Measurements from ENCODE around the gene TTYH3.

The TTYH3 gene

DNA sequence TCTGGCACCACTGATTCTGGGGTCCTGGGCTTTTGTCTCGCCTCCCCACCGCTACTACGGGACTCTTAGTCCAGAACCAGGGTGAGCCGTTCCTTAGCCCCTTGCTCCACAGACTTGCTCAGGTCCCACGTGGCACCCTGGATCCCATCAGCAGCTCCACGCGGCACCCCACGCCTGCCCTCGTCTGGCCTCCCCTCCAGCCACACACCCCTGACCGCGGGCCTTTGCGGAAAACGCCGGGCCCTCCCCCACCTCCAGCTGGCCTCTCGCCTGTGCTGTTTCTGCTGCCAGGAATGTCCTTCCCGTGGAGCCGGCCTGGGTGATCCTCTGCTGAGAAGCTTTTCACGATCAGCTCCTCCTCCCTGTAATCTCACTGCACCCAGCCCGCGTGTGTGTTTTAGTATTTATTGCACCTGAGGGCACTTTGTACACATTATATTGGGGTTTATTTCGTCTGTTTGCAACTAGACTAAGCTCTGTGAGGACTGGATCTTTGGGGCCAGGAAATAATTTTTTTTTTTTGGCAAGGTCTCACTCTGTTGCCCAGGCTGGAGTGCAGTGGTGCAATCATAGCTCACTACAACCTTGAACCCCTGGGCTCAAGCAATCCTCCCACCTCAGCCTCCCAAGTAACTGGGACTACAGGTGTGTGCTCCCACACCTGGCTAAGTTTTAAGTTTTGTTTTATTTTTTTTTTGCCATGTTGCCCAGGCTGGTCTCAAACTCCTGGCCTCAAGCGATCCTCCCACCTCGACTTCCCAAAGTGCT lies 10.5 kb upstream of the TTYH3 start:
- Histone ChIP-seq H3K4me1 (ENCODE audit: control insufficient read depth, insufficient read depth, low read length) (peaks cover 19% of the 10 kb centered on the region), H3K9me3 (ENCODE audit: control insufficient read depth, insufficient read depth, low read length) (no peaks in the 10 kb centered on the region), H3K27ac (ENCODE audit: low read depth, low read length) (peak overlapping the region; percentile 63), H3K9ac (ENCODE audit: low read depth, low read length) (no peak overlapping the region), H3K27me3 (ENCODE audit: control insufficient read depth, insufficient read depth, low read length) (no peaks in the 10 kb centered on the region), H3K4me3 (ENCODE audit: low read depth, low read length) (no peak overlapping the region), H3K36me3 (ENCODE audit: control insufficient read depth, insufficient read depth, low read length) (no peaks in the 10 kb centered on the region)

DNA sequence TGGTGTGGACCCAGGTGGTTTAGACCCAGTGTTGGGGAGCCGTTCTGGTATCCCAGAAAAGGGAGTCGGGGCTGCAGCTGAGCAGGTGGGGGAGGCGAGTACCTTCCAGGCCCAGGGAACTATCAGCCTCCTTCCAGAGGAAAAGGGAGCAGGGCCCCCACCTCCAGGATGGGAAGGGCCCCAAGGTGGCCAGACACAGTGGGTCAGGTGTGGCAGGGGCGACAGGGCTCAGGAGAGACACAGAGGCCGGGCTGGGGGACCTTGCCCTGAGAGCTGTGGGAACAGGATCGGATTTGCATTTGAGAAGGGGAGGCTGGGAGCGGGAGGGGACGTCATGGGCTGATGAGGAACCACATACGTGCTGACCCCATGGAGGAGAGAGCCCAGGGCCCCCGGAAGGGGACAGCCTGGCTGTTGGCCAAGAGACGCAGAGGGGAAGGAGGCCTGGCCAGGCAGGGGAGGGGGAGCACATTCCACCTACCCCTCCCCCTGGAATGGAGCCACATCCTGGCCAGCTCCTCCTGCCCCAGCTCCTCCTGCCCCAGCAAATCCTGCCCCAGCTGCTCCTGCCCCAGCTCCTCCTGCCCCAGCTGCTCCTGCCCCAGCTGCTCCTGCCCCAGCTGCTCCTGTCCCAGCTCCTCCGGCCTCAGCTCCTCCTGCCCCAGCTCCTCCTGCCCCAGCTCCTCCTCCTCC lies 9.7 kb upstream of the TTYH3 start:
- no peak overlapping the region for H3K9ac ChIP-seq (ENCODE audit: low read depth, low read length)
- peak overlapping the region; percentile 63 for H3K27ac ChIP-seq (ENCODE audit: low read depth, low read length)
- H3K27me3 ChIP-seq (ENCODE audit: control insufficient read depth, insufficient read depth, low read length): no peaks in the 10 kb centered on the region
- H3K4me3 ChIP-seq (ENCODE audit: low read depth, low read length): no peak overlapping the region
- H3K36me3 ChIP-seq (ENCODE audit: control insufficient read depth, insufficient read depth, low read length): no peaks in the 10 kb centered on the region
- H3K4me1 ChIP-seq (ENCODE audit: control insufficient read depth, insufficient read depth, low read length): peaks cover 14% of the 10 kb centered on the region
- H3K9me3 ChIP-seq (ENCODE audit: control insufficient read depth, insufficient read depth, low read length): no peaks in the 10 kb centered on the region

DNA sequence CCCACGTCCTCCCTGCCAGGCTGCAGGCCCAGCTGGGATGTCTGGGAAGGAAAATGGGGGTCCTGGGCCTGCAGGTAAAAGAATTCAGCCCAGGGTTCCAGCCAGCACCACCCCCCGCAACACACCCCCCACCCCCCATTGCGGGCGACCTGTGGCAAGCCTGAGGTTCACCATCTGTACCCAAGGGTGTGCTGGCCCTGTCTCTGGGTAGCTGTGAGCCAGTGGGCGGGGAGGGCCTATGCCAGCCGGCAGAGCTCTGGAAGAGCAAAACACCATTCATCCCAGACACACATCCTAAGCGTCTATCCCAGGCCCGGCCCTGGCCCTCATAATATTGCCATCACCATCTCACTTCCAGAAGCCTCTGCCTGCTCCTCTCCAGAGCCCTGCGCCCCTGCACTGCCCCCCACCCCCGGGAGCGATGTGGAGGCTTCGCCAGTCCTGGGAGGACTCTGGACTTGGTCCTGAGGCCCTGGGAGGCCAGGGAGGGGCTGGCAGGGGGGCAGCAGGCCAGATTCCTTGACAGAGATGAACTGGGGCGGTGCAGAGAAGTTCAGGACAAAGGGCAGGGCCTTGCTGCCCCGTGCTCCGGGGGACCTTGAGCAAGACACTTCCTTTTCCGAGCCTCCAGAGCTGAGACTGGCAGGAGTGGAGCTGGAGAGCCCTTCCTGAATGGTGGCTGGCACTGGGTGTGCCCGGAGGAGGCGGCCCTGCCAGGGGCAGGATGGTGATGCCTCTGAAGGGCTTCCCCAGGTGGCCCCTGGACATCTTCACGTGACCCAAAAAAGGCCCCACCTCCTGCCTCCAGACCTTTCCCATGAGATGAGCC lies 8.7 kb upstream of the TTYH3 start:
- Histone ChIP-seq H3K9ac (ENCODE audit: low read depth, low read length) (no peak overlapping the region), H3K36me3 (ENCODE audit: control insufficient read depth, insufficient read depth, low read length) (no peaks in the 10 kb centered on the region), H3K27ac (ENCODE audit: low read depth, low read length) (no peak overlapping the region), H3K27me3 (ENCODE audit: control insufficient read depth, insufficient read depth, low read length) (no peaks in the 10 kb centered on the region), H3K4me3 (ENCODE audit: low read depth, low read length) (no peak overlapping the region), H3K9me3 (ENCODE audit: control insufficient read depth, insufficient read depth, low read length) (no peaks in the 10 kb centered on the region), H3K4me1 (ENCODE audit: control insufficient read depth, insufficient read depth, low read length) (peaks cover 10% of the 10 kb centered on the region)

- no peak overlapping the region for H3K9ac ChIP-seq (ENCODE audit: low read depth, low read length)
- H3K36me3 ChIP-seq (ENCODE audit: control insufficient read depth, insufficient read depth, low read length): no peaks in the 10 kb centered on the region
- H3K4me1 ChIP-seq (ENCODE audit: control insufficient read depth, insufficient read depth, low read length): peaks cover 10% of the 10 kb centered on the region
- no peak overlapping the region for H3K4me3 ChIP-seq (ENCODE audit: low read depth, low read length)
- H3K9me3 ChIP-seq (ENCODE audit: control insufficient read depth, insufficient read depth, low read length): no peaks in the 10 kb centered on the region
- H3K27ac ChIP-seq (ENCODE audit: low read depth, low read length): no peak overlapping the region
- no peaks in the 10 kb centered on the region for H3K27me3 ChIP-seq (ENCODE audit: control insufficient read depth, insufficient read depth, low read length)
Measured at GRCh38 chr7:2623698-2624014, 8.1 kb upstream of the TTYH3 start.

- H3K4me1 ChIP-seq (ENCODE audit: control insufficient read depth, insufficient read depth, low read length): peaks cover 10% of the 10 kb centered on the region
- H3K27ac ChIP-seq (ENCODE audit: low read depth, low read length): no peak overlapping the region
- no peak overlapping the region for H3K9ac ChIP-seq (ENCODE audit: low read depth, low read length)
- H3K27me3 ChIP-seq (ENCODE audit: control insufficient read depth, insufficient read depth, low read length): no peaks in the 10 kb centered on the region
- no peaks in the 10 kb centered on the region for H3K36me3 ChIP-seq (ENCODE audit: control insufficient read depth, insufficient read depth, low read length)
- no peaks in the 10 kb centered on the region for H3K9me3 ChIP-seq (ENCODE audit: control insufficient read depth, insufficient read depth, low read length)
- H3K4me3 ChIP-seq (ENCODE audit: low read depth, low read length): no peak overlapping the region
Measured at GRCh38 chr7:2624293-2624886, 7.4 kb upstream of the TTYH3 start.

GRCh38 chr7:2626498-2627117 lies 5.2 kb upstream of the TTYH3 start:
- H3K27me3 ChIP-seq (ENCODE audit: control insufficient read depth, insufficient read depth, low read length): no peaks in the 10 kb centered on the region
- no peak overlapping the region for H3K9ac ChIP-seq (ENCODE audit: low read depth, low read length)
- no peaks in the 10 kb centered on the region for H3K9me3 ChIP-seq (ENCODE audit: control insufficient read depth, insufficient read depth, low read length)
- H3K36me3 ChIP-seq (ENCODE audit: control insufficient read depth, insufficient read depth, low read length): no peaks in the 10 kb centered on the region
- H3K4me1 ChIP-seq (ENCODE audit: control insufficient read depth, insufficient read depth, low read length): peaks cover 6% of the 10 kb centered on the region
- no peak overlapping the region for H3K27ac ChIP-seq (ENCODE audit: low read depth, low read length)
- H3K4me3 ChIP-seq (ENCODE audit: low read depth, low read length): no peak overlapping the region

DNA sequence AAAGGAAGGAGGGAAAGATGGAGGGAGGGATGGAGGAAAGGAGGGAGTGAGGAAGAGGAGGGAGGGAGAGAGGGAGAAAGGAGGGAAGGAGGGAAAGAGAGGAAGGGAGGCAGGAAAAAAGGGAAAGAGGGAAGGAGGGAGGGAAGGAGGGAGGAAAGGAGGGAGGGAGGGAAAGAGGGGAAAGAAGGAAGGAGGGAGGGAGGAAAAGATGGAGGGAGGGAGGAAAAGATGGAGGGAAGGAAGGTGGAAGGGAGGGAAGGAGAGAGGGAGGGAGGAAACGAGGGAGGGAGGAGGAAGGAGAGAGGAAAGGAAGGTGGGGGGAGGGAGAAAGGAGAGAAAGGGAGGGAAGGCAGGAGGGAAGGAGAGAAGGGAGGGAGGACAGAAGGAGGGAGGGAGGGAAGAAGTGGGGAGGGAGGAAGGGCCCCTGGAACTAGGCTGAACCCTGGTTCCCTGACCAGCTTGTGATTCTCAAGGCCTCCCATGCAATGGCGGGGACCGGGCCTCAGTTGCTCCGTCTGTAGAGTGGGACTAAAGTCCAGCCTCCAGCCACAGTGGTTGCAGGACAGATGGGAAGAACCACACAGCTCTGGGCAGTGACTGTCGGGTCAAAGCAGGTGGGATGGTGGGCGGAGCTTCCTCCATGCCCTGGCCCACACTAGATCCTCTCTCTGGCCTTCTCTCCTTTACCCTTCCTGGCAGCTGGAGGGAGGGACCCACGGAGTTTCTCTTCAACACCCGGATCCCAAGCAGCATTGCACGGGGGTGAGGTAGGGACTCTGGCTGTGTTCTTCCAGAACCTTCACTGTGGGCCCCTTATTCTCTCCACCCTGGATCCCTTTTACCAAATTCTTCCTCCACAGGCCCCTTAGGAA lies 4.3 kb upstream of the TTYH3 start:
- H3K4me1 ChIP-seq (ENCODE audit: control insufficient read depth, insufficient read depth, low read length): no peaks in the 10 kb centered on the region; the same call in 1 of the 2 replicates
- H3K4me3 ChIP-seq (ENCODE audit: low read depth, low read length): no peak overlapping the region
- no peak overlapping the region for H3K9ac ChIP-seq (ENCODE audit: low read depth, low read length)
- H3K27ac ChIP-seq (ENCODE audit: low read depth, low read length): no peak overlapping the region
- no peaks in the 10 kb centered on the region for H3K9me3 ChIP-seq (ENCODE audit: control insufficient read depth, insufficient read depth, low read length)
- no peaks in the 10 kb centered on the region for H3K27me3 ChIP-seq (ENCODE audit: control insufficient read depth, insufficient read depth, low read length)
- H3K36me3 ChIP-seq (ENCODE audit: control insufficient read depth, insufficient read depth, low read length): no peaks in the 10 kb centered on the region

DNA sequence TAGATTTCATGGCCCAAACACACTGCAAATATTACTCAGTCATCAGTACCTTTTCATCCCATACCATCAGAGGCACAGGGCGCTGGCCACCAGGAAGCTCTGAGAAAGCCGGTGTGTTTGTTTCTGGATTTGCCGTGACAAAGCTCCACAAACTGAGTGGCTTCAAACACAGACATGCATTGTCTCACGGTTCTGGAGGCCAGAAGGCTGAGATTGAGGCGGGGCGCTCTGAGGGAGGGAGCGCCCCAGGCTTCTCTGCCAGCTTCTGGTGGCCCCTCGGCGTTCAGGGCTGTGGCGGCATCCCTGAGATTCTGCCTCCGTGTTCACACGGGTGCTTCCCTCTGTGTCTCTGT lies 3.7 kb upstream of the TTYH3 start:
- Histone ChIP-seq H3K9me3 (ENCODE audit: control insufficient read depth, insufficient read depth, low read length) (no peaks in the 10 kb centered on the region), H3K9ac (ENCODE audit: low read depth, low read length) (no peak overlapping the region), H3K36me3 (ENCODE audit: control insufficient read depth, insufficient read depth, low read length) (no peaks in the 10 kb centered on the region), H3K4me3 (ENCODE audit: low read depth, low read length) (no peak overlapping the region), H3K4me1 (ENCODE audit: control insufficient read depth, insufficient read depth, low read length) (no peaks in the 10 kb centered on the region; the same call in 1 of the 2 replicates), H3K27me3 (ENCODE audit: control insufficient read depth, insufficient read depth, low read length) (no peaks in the 10 kb centered on the region), H3K27ac (ENCODE audit: low read depth, low read length) (no peak overlapping the region)

GRCh38 chr7:2628891-2629290 lies 2.9 kb upstream of the TTYH3 start:
- H3K4me3 ChIP-seq (ENCODE audit: low read depth, low read length): no peak overlapping the region
- no peaks in the 10 kb centered on the region for H3K27me3 ChIP-seq (ENCODE audit: control insufficient read depth, insufficient read depth, low read length)
- H3K4me1 ChIP-seq (ENCODE audit: control insufficient read depth, insufficient read depth, low read length): peaks cover 6% of the 10 kb centered on the region
- H3K36me3 ChIP-seq (ENCODE audit: control insufficient read depth, insufficient read depth, low read length): no peaks in the 10 kb centered on the region
- no peak overlapping the region for H3K27ac ChIP-seq (ENCODE audit: low read depth, low read length)
- no peak overlapping the region for H3K9ac ChIP-seq (ENCODE audit: low read depth, low read length)
- no peaks in the 10 kb centered on the region for H3K9me3 ChIP-seq (ENCODE audit: control insufficient read depth, insufficient read depth, low read length)

Data from HUES48 (cell line).